Panc1 (cell line): ENCODE data around the gene KPNA4.

Experiments used
- CTCF ChIP-seq: fragments of 450-650 bp; IDR thresholded peaks from 2 replicates; pipeline ENCODE4 v1.5.1; 2017; ENCODE audit warnings: mild to moderate bottlenecking
- POLR2AphosphoS5 ChIP-seq: IDR thresholded peaks from 2 replicates; pipeline ENCODE4 v1.6.1; 2012; ENCODE audit warnings: mild to moderate bottlenecking, low read depth, low read length, moderate library complexity

GRCh38 chr3:160544844-160545503, 20.4 kb downstream of the KPNA4 start:
- TF ChIP-seq POLR2AphosphoS5 (no peak), CTCF (no peak)
